HG03159 (cell line): ENCODE measurements around the gene RPL39.
"Not testable (repeated sequence)": the region's sequence is repeated elsewhere in the genome, so short reads cannot be mapped to it uniquely, and the experiment has no call there.

ENCODE experiments used
- ATAC-seq: cut with Tn5 transposase; IDR thresholded peaks from one replicate; pipeline ENCODE4 v1.9.1; 2021; ENCODE audit warnings: mild to moderate bottlenecking, moderate library complexity; ENCODE audit not compliant: unreplicated experiment

Gene RPL39

GRCh38 chrX:119763836-119764387, 27.5 kb downstream of the RPL39 start:
- no peak for ATAC-seq

- ATAC-seq: no peak
Observed at GRCh38 chrX:119763181-119763580, 28.2 kb downstream of the RPL39 start.

- ATAC-seq: no peak
Observed at GRCh38 chrX:119762718-119763117, 28.7 kb downstream of the RPL39 start.

- no peak for ATAC-seq
Observed at GRCh38 chrX:119760026-119760877, 31.2 kb downstream of the RPL39 start.

- no peak for ATAC-seq
Observed at GRCh38 chrX:119759248-119759766, 32.1 kb downstream of the RPL39 start.

GRCh38 chrX:119758731-119759247, 32.6 kb downstream of the RPL39 start:
- no peak for ATAC-seq

- no peak for ATAC-seq
Observed at GRCh38 chrX:119757979-119758730, 33.3 kb downstream of the RPL39 start, which contains the start of gene SOWAHD. Gene SOWAHD (plus strand): TSS chrX:119758588. CDS start chrX:119758668, 80 bp downstream.

GRCh38 chrX:119757646-119757978, 33.8 kb downstream of the RPL39 start:
- no peak for ATAC-seq

- ATAC-seq: no peak
Observed at GRCh38 chrX:119756926-119757635, 34.3 kb downstream of the RPL39 start.

GRCh38 chrX:119755981-119756533, 35.4 kb downstream of the RPL39 start:
- ATAC-seq: peak; percentile 77

GRCh38 chrX:119753639-119754257, 37.7 kb downstream of the RPL39 start:
- ATAC-seq: no peak

- ATAC-seq: no peak
Observed at GRCh38 chrX:119753001-119753400, 38.4 kb downstream of the RPL39 start.

GRCh38 chrX:119750751-119751150, 40.7 kb downstream of the RPL39 start:
- not testable (repeated sequence) for ATAC-seq

GRCh38 chrX:119750131-119750530, 41.3 kb downstream of the RPL39 start:
- ATAC-seq: not testable (repeated sequence)

- ATAC-seq: no peak
Observed at GRCh38 chrX:119745283-119745848, 46.1 kb downstream of the RPL39 start.

GRCh38 chrX:119738742-119739141, 52.7 kb downstream of the RPL39 start:
- no peak for ATAC-seq
